Right renal pelvis (tissue), 4 donors: Measurements from ENCODE around the gene CYGB. TPM values are rescaled to one million over a fixed set of nuclear protein-coding genes. Genes with fewer than 3 reads are reported as not detected.
"Not testable (repeated sequence)": the region's sequence is repeated elsewhere in the genome, so short reads cannot be mapped to it uniquely, and the experiment has no call there.

ENCODE experiments used
- DNase-seq, 4 donors: peaks; one replicate each; pipeline ENCODE4 v3.0.0-alpha.2; 2013; ENCODE audit warnings: low read depth in 4 of 4, low spot score in 3 of 4, missing footprints in 1 of 4
- polyA plus RNA-seq, 4 donors: library from polyadenylated mRNA; unstranded; fragments of 120-200 nt; gene quantifications; one replicate each; pipeline ENCODE4 v1.2.1, GENCODE V29; 2013; ENCODE audit not compliant: insufficient read length in 4 of 4

Gene CYGB
- polyA plus RNA-seq, 4 donors, result 15.1 to 17.4 (median 15.4) TPM

GRCh38 chr17:76538941-76539570, 1.5 kb upstream of the CYGB start:
- no peak for DNase-seq

- DNase-seq, result no peak
Observed at GRCh38 chr17:76538281-76538931, 897 bp upstream of the CYGB start.

- DNase-seq, result no peak
Observed at GRCh38 chr17:76537288-76537577, 276 bp downstream of the CYGB start.

- DNase-seq, result no peak
Observed at GRCh38 chr17:76536511-76537287, 810 bp downstream of the CYGB start.

- DNase-seq, result no peak
Observed at GRCh38 chr17:76535788-76536510, 1.6 kb downstream of the CYGB start.

- DNase-seq, result no peak
Observed at GRCh38 chr17:76534831-76535732, 2.4 kb downstream of the CYGB start.

GRCh38 chr17:76533640-76534359, 3.7 kb downstream of the CYGB start:
- DNase-seq, result not testable (repeated sequence)

- no peak for DNase-seq
Observed at GRCh38 chr17:76532072-76532651, 5.3 kb downstream of the CYGB start.

- no peak for DNase-seq
Observed at GRCh38 chr17:76531486-76532038, 5.9 kb downstream of the CYGB start.

- no peak for DNase-seq
Observed at GRCh38 chr17:76530811-76531485, 6.6 kb downstream of the CYGB start.

- DNase-seq, result no peak
Observed at GRCh38 chr17:76530095-76530723, 7.3 kb downstream of the CYGB start.

- DNase-seq, result peak; percentile 70 to 83 (median 75)
Observed at GRCh38 chr17:76529224-76530094, 8.1 kb downstream of the CYGB start.

- no peak for DNase-seq
Observed at GRCh38 chr17:76528528-76529223, 8.8 kb downstream of the CYGB start.

- no peak for DNase-seq
Observed at GRCh38 chr17:76528156-76528527, 9.4 kb downstream of the CYGB start.

GRCh38 chr17:76527430-76528111, 9.9 kb downstream of the CYGB start:
- DNase-seq, result no peak

- DNase-seq, result not testable (repeated sequence)
Observed at GRCh38 chr17:76527016-76527415, 10.5 kb downstream of the CYGB start.
